Measurements from ENCODE around the gene TAS2R20. TPM values are rescaled to one million over a fixed set of nuclear protein-coding genes. Genes with fewer than 3 reads are reported as not detected.

The TAS2R20 gene
- polyA plus RNA-seq, 1 experiment: 0.67 TPM

GRCh38 chr12:10982244-10982643 is 15.9 kb downstream of the TAS2R20 start:
- no peaks in the 10 kb centered on the region for H3K27me3 ChIP-seq (ENCODE audit: control insufficient read depth, insufficient read depth, low read length)
- no peaks in the 10 kb centered on the region for H3K9me3 ChIP-seq (ENCODE audit: control insufficient read depth, insufficient read depth, low read length)
- CTCF ChIA-PET: no interaction called here
- DNase-seq (ENCODE audit: low read depth, low spot score): no peak
- no peak for TF ChIP-seq CTCF (IDR thresholded peaks at IDR 0.05; ENCODE audit: low read depth, low read length)
- POLR2A ChIA-PET: no interaction called here
- H3K27ac ChIP-seq (ENCODE audit: low read depth, low read length): no peak overlapping the region
- no peak overlapping the region for H3K4me3 ChIP-seq (ENCODE audit: low read depth, low read length)

- ChIA-PET POLR2A (no interaction called here), CTCF (no interaction called here)
- no peak overlapping the region for H3K27ac ChIP-seq (ENCODE audit: low read depth, low read length)
- H3K9me3 ChIP-seq (ENCODE audit: control insufficient read depth, insufficient read depth, low read length): no peaks in the 10 kb centered on the region
- no peak for TF ChIP-seq CTCF (IDR thresholded peaks at IDR 0.05; ENCODE audit: low read depth, low read length)
- no peaks in the 10 kb centered on the region for H3K27me3 ChIP-seq (ENCODE audit: control insufficient read depth, insufficient read depth, low read length)
- H3K4me3 ChIP-seq (ENCODE audit: low read depth, low read length): no peak overlapping the region
- DNase-seq (ENCODE audit: low read depth, low spot score): no peak
These were observed 23.1 kb downstream of the TAS2R20 start for GRCh38 chr12:10974965-10975364.

- no peaks in the 10 kb centered on the region for H3K27me3 ChIP-seq (ENCODE audit: control insufficient read depth, insufficient read depth, low read length)
- ChIA-PET CTCF (interaction anchor here (0.8 kb wide), 2 partner anchors 11 to 231 kb away, joined by 3 read pairs; no protein-coding TSS in a partner anchor), POLR2A (no interaction called here)
- DNase-seq (ENCODE audit: low read depth, low spot score): peak; percentile 26
- no peak for TF ChIP-seq CTCF (IDR thresholded peaks at IDR 0.05; ENCODE audit: low read depth, low read length)
- no peak overlapping the region for H3K4me3 ChIP-seq (ENCODE audit: low read depth, low read length)
- no peaks in the 10 kb centered on the region for H3K9me3 ChIP-seq (ENCODE audit: control insufficient read depth, insufficient read depth, low read length)
- no peak overlapping the region for H3K27ac ChIP-seq (ENCODE audit: low read depth, low read length)
These were observed 29.2 kb downstream of the TAS2R20 start for GRCh38 chr12:10968765-10969456.

GRCh38 chr12:10967409-10967808 is 30.7 kb downstream of the TAS2R20 start:
- Histone ChIP-seq H3K9me3 (ENCODE audit: control insufficient read depth, insufficient read depth, low read length) (no peaks in the 10 kb centered on the region; the same call in 1 of the 2 replicates), H3K4me3 (ENCODE audit: low read depth, low read length) (no peak overlapping the region), H3K27ac (ENCODE audit: low read depth, low read length) (no peak overlapping the region), H3K27me3 (ENCODE audit: control insufficient read depth, insufficient read depth, low read length) (no peaks in the 10 kb centered on the region)
- POLR2A ChIA-PET: no interaction called here
- CTCF ChIA-PET: no interaction called here
- DNase-seq (ENCODE audit: low read depth, low spot score): peak; percentile 7
- no peak for TF ChIP-seq CTCF (IDR thresholded peaks at IDR 0.05; ENCODE audit: low read depth, low read length)

GRCh38 chr12:10966314-10966713 is 31.8 kb downstream of the TAS2R20 start:
- ChIA-PET CTCF (no interaction called here), POLR2A (no interaction called here)
- Histone ChIP-seq H3K27me3 (ENCODE audit: control insufficient read depth, insufficient read depth, low read length) (no peaks in the 10 kb centered on the region), H3K27ac (ENCODE audit: low read depth, low read length) (no peak overlapping the region), H3K4me3 (ENCODE audit: low read depth, low read length) (no peak overlapping the region), H3K9me3 (ENCODE audit: control insufficient read depth, insufficient read depth, low read length) (no peaks in the 10 kb centered on the region; the same call in 1 of the 2 replicates)
- TF ChIP-seq CTCF (IDR thresholded peaks at IDR 0.05; ENCODE audit: low read depth, low read length): no peak
- DNase-seq (ENCODE audit: low read depth, low spot score): no peak
